Measurements from ENCODE around the gene RAB7B. TPM values are rescaled to one million over a fixed set of nuclear protein-coding genes. Genes with fewer than 3 reads are reported as not detected.

RAB7B gene
- total RNA-seq, 1 experiment from 2014 or later = not detected

DNA sequence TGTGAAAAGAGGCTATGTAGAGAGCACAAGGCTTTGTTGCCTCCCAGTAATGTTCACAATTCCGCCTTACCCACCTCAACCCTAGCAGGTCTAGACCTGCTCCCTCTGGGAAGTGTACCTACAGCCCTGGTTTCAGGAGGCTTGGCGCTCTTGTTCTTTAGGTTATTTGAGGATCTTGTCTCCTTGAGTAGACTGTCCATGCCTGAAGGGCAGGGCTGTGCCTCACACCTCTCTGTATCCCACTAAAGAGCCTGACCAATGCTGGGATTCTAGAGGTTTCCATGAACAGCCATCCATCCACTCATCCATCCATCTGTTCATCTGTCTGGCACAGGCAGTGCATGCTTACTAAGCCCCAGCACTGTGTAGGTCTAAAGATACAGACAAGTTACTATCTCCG is 1.0 kb downstream of the RAB7B start:
- ChIA-PET CTCF (interaction anchor here (1.4 to 1.6 kb wide), 2 partner anchors 25 kb away, joined by 6 to 13 read pairs; no protein-coding TSS in a partner anchor), POLR2A (no interaction called here)
- Mint-ChIP-seq H3K4me3 (no peak overlapping the region), H3K36me3 (no peaks in the 10 kb centered on the region), H3K4me1 (peaks cover 8% of the 10 kb centered on the region), H3K27me3 (ENCODE audit: low read depth) (peaks cover 32% of the 10 kb centered on the region), H3K27ac (no peak overlapping the region), H3K9me3 (peaks cover 7% of the 10 kb centered on the region; the same call in 1 of the 2 replicates)
- ATAC-seq = no peak
- DNase-seq (ENCODE audit: low spot score) = no peak
- TF ChIP-seq CBFB (CRISPR knock-in tag; IDR thresholded peaks at IDR 0.05; ENCODE audit: low read depth) = no peak
- no peak for TF ChIP-seq SMAD4 (CRISPR knock-in tag; IDR thresholded peaks at IDR 0.05)

GRCh38 chr1:206001476-206001888 is 1.7 kb downstream of the RAB7B start:
- POLR2A ChIA-PET = no interaction called here
- no peaks in the 10 kb centered on the region for H3K36me3 Mint-ChIP-seq
- ATAC-seq (peak; percentile 50), DNase-seq (ENCODE audit: low spot score) (no peak)
- H3K9me3 Mint-ChIP-seq = peaks cover 7% of the 10 kb centered on the region; the same call in 1 of the 2 replicates
- no peak overlapping the region for H3K4me3 Mint-ChIP-seq
- peaks cover 10% of the 10 kb centered on the region for H3K4me1 Mint-ChIP-seq
- no peak overlapping the region for H3K27ac Mint-ChIP-seq
- CTCF ChIA-PET = interaction anchor here (1.6 kb wide), 1 partner anchor 24 kb away, joined by 6 read pairs; no protein-coding TSS in a partner anchor
- H3K27me3 Mint-ChIP-seq (ENCODE audit: low read depth) = peaks cover 39% of the 10 kb centered on the region
- TF ChIP-seq, protein P1, sequence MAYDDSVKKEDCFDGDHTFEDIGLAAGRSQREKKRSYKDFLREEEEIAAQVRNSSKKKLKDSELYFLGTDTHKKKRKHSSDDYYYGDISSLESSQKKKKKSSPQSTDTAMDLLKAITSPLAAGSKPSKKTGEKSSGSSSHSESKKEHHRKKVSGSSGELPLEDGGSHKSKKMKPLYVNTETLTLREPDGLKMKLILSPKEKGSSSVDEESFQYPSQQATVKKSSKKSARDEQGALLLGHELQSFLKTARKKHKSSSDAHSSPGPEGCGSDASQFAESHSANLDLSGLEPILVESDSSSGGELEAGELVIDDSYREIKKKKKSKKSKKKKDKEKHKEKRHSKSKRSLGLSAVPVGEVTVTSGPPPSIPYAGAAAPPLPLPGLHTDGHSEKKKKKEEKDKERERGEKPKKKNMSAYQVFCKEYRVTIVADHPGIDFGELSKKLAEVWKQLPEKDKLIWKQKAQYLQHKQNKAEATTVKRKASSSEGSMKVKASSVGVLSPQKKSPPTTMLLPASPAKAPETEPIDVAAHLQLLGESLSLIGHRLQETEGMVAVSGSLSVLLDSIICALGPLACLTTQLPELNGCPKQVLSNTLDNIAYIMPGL (CRISPR knock-in tag; IDR thresholded peaks at IDR 0.05) = no peak
- no peak for TF ChIP-seq PRDM15 (CRISPR knock-in tag; IDR thresholded peaks at IDR 0.05)
- TF ChIP-seq SOX15 (CRISPR knock-in tag; IDR thresholded peaks at IDR 0.05) = no peak
- no peak for TF ChIP-seq ZNF138 (CRISPR knock-in tag; conservative IDR thresholded peaks at IDR 0.05)
- TF ChIP-seq IRF2 (CRISPR knock-in tag; IDR thresholded peaks at IDR 0.05; ENCODE audit: borderline replicate concordance, low read depth) = no peak
- no peak for TF ChIP-seq AFF4 (CRISPR knock-in tag; IDR thresholded peaks at IDR 0.05; ENCODE audit: borderline replicate concordance)
- TF ChIP-seq STAT6 (CRISPR knock-in tag; conservative IDR thresholded peaks at IDR 0.05; ENCODE audit: low read depth) = no peak
- TF ChIP-seq, protein P2, sequence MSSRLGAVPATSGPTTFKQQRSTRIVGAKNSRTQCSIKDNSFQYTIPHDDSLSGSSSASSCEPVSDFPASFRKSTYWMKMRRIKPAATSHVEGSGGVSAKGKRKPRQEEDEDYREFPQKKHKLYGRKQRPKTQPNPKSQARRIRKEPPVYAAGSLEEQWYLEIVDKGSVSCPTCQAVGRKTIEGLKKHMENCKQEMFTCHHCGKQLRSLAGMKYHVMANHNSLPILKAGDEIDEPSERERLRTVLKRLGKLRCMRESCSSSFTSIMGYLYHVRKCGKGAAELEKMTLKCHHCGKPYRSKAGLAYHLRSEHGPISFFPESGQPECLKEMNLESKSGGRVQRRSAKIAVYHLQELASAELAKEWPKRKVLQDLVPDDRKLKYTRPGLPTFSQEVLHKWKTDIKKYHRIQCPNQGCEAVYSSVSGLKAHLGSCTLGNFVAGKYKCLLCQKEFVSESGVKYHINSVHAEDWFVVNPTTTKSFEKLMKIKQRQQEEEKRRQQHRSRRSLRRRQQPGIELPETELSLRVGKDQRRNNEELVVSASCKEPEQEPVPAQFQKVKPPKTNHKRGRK (CRISPR knock-in tag; IDR thresholded peaks at IDR 0.05; ENCODE audit: borderline replicate concordance) = no peak
- no peak for TF ChIP-seq USF2 (CRISPR knock-in tag; IDR thresholded peaks at IDR 0.05)
- no peak for TF ChIP-seq SP1 (CRISPR knock-in tag; conservative IDR thresholded peaks at IDR 0.05)
- TF ChIP-seq ZNF232 (CRISPR knock-in tag; IDR thresholded peaks at IDR 0.05) = no peak
- TF ChIP-seq, protein P3, sequence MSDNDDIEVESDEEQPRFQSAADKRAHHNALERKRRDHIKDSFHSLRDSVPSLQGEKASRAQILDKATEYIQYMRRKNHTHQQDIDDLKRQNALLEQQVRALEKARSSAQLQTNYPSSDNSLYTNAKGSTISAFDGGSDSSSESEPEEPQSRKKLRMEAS (CRISPR knock-in tag; IDR thresholded peaks at IDR 0.05) = no peak
- TF ChIP-seq CTCF (IDR thresholded peaks at IDR 0.05) = no peak
- TF ChIP-seq KAT7 (CRISPR knock-in tag; IDR thresholded peaks at IDR 0.05; ENCODE audit: borderline replicate concordance) = no peak
- TF ChIP-seq ATF3 (CRISPR knock-in tag; conservative IDR thresholded peaks at IDR 0.05) = no peak

Data from WTC11 (cell line).